DMS153 treated with DMSO at 0.1 percent for 48 hours (cell line): ENCODE measurements around the gene MTMR12.
A peak's percentile ranks its signal among the peaks of the same experiment; 100 is the strongest.

Source experiments
- DNase-seq: peaks from one replicate; lab custom pipeline; 2025; ENCODE audit not compliant: unreplicated experiment; lab: John Stamatoyannopoulos, UW

Gene MTMR12

DNA sequence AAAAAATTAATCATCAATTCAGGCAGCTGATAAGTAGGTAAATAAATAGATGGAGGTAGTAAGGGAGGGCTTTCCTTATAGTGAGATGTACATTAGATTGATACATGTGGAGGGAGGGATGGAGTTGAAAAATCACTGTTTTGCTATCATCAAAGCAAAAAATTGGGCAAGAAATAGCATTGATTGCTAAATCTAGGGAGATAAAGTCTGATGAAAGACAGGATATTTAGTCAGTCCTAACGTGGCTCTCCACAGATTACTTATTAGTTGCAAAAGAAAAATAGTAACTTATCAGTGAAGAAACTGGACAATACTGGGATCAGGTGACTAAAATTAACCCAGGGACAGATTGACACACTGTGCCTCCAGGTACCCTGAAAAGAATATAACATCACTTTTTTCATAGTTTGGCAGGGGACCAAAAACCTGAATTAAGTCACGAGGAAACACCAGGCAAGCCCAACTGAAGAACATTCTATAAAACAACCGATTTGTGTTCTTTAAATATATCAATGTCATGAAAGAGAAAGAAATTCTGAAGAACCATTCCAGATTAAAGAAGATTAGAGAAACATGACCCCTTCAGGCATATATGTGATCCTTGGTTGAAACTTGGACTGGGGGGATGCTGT is 111.5 kb downstream of the MTMR12 start:
- DNase-seq, result no peak

DNA sequence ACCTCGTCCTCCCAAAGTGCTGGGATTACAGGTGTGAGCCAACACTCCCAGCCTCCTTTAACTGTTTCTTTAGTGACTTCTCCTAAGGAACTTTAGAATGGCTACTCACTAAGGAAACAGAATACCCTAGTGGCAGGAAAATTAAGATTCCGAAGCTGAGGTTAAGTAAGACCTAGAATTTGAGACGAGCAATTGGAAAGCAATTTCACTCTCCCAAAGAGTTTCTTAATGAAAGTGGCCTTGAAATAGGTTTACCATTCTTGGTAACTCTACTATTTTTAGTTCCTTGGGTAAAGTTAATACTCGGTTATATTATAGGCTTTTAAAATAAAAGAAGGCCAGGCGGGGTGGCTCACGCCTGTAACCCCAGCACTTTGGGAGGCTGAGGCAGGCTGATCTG is 115.7 kb downstream of the MTMR12 start:
- no peak for DNase-seq

GRCh38 chr5:32195265-32195664 is 117.5 kb downstream of the MTMR12 start:
- no peak for DNase-seq

- DNase-seq, result peak; percentile 100
Observed at GRCh38 chr5:32193591-32193990, 119.1 kb downstream of the MTMR12 start.

DNA sequence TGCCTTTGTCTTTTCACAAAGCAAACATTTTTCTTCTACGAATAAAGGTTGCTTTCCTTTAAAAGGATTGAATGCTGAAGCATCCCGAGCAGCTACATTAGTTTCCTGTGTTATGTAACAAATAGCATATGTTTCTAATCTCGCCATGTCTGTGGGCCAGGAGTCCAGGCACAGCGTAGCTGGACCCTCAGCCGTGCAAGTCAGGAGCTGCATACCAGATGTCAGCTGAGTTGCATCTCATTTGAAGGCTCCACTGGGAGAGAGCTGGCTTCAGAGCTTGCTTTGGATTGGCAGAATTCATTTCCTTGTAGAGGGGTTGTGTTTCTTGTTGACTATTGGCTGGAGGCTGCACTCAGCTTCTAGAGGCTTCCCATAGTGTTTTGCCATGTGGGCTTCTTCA is 122.6 kb downstream of the MTMR12 start:
- DNase-seq, result no peak

- no peak for DNase-seq
Observed at GRCh38 chr5:32187675-32188074, 125.1 kb downstream of the MTMR12 start.

GRCh38 chr5:32182463-32183063 is 130.2 kb downstream of the MTMR12 start:
- DNase-seq, result no peak
